NOMO-1 treated with dmso at 0.1 percent for 144 hours (cell line): ENCODE results near the gene PTGDS.
A peak's percentile ranks its signal among the peaks of the same experiment; 100 is the strongest.

Experiments
- DNase-seq: peaks from one replicate; lab custom pipeline; 2025; ENCODE audit not compliant: unreplicated experiment; lab: John Stamatoyannopoulos, UW

PTGDS gene

GRCh38 chr9:136977223-136977622, at the start of gene PTGDS:
Gene PTGDS (plus strand): TSS chr9:136977504. CDS start chr9:136977579, 75 bp downstream.
- no peak for DNase-seq

DNA sequence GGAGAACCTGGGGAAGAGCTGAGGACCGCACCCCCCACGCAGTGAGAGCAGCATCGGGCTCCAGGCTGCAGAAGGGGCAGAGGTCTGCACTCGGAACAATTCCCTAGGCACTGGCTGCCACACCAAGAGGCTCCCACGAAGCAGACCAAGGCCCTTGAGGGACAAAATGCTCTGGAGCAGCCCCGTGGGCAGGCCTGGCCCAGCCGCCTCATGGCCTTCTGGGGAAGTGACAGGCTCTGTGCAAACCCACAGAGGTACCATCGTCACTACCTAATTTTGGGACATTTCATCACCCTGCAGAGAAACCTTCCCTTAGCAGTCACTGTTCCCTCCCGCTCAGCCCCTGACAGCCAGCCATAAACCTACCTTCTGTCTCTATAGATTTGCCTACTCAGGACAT, 48.7 kb upstream of the PTGDS start:
- DNase-seq = peak; percentile 77

DNA sequence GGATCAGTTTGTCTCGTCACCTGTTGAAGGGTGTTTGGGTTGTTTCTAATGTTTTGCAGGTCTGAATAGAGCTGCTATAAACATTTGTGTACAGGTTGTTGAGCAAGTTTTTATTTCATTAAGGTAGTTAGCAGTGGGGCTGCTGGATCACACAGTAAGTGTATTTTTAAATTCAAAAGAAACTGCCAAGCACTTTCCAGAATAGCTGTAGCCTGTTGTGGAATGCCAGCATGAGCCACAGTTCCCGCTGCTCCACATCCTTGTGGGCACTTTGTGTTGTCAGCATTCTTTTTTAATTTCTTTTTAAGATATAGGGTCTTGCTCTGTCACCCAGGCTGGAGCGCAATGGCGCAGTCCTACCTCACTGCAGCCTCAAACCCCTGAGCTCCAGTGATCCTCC, 47.3 kb upstream of the PTGDS start:
- no peak for DNase-seq

- DNase-seq = no peak
Measured at GRCh38 chr9:136931611-136932130, 45.6 kb upstream of the PTGDS start.

GRCh38 chr9:136934277-136934676, 43.0 kb upstream of the PTGDS start:
- DNase-seq = no peak

DNA sequence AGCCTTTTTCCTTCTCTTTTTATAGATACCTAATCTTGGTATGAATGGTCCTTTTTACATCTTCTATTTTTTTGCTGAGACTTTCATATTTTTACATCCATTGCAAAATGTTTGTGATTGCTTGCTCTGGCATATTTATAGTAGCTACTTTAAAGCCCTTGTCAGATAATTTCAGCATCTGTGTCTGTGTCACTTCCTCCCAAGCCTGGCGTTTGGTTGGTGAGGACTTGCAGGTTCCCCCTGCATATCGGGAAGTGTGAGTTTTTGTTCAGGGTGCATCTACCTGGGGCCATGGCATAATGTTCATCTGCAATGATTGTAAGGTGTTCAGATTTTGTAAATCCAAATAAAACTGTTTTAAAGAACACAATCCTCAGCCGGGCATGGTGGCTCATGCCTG, 41.7 kb upstream of the PTGDS start:
- peak; percentile 94 for DNase-seq

DNA sequence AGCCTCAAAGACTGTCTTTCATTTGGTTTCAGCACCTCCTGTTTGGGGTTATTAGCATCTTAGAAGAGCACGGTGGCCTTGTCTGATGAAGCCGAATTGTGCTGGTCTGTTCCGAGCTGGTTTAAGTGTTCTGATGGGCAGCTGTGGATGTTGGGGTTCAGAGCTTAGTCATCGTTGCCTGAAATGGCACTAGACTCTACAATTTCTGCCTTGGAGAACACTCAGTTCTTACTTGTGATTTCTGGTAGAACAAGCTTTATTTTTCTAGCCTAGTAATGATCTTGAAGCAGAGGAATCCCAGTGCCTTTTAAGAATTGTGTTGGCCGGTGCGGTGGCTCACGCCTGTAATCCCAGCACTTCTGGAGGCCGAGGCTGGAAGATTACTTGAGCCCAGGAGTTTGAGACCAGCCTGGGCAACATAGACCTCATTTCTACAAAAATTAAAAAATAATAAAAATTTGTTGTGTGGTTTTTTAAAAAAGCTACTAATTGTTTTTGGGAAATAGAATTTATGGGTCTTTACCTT, 40.6 kb upstream of the PTGDS start:
- DNase-seq = no peak

GRCh38 chr9:136937186-136938001, 39.9 kb upstream of the PTGDS start:
- DNase-seq = no peak

- DNase-seq = no peak
Measured at GRCh38 chr9:136939431-136939995, 37.8 kb upstream of the PTGDS start.

DNA sequence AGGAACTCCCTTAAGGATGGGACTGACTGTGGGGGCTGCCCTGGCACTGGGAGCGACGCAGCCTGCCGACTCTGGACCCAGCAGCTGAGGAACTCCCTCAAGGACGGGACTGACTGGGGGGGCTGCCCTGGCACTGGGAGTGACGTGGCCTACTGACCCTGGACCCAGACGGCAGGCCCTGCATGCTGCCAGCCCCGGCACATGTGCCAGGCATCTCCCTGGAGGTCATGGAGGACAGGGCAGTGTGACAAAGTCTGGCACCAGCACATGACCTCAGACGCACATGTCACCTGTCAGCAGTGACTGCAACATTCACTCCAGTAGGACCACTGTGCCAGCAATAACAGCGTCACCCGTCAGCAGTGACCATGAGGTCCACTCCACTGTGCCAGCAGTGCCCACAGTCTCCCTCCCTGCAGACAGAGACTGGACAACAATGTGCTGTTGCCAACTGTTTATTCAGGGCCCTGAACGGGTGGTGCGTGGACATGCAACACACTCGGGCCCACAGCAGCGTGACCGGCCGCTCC, 37.2 kb upstream of the PTGDS start:
- DNase-seq = no peak

- DNase-seq = no peak
Measured at GRCh38 chr9:136940526-136941230, 36.6 kb upstream of the PTGDS start.

DNA sequence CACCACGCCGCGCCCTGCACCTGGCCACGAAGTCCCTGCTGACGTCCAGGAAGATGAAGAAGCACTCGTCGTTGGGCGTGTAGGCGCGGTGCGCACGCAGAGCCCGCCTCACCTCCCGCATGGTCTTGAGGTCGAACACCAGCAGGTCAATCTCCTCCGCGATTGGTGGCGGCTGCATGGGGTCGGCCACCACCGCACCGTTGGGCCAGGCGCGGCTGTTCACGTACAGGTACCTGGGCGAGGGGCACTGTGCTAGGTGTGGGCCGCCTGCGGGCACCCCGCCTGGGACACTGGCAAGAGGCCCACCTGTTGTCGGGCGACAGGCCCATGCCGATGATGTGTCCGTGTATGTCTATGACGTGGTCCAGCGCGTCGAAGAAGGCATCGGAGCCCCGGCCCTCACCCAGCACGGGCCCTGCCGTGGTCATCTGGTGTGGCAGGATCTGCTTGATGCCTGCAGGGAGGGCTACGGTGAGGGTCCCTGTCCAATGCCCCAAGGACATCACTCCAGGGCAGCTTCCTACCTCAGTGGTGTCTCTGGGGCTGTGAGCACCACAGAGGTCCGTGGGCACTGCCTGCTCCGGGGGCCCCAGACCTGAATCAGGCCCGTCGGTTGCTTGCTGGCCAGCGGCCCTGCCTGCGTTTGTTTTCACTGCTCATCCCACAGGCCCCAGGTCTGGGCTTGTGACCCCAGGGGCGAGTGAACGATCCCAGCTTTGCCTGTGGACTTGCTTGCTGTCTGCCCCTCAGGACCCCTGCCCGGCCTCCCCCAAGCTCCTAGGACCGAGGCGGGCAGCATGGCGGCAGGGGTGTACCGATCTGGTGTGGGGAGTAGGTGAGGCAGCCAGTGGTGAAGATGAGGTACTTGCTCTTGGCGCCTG, 35.8 kb upstream of the PTGDS start:
- no peak for DNase-seq

DNA sequence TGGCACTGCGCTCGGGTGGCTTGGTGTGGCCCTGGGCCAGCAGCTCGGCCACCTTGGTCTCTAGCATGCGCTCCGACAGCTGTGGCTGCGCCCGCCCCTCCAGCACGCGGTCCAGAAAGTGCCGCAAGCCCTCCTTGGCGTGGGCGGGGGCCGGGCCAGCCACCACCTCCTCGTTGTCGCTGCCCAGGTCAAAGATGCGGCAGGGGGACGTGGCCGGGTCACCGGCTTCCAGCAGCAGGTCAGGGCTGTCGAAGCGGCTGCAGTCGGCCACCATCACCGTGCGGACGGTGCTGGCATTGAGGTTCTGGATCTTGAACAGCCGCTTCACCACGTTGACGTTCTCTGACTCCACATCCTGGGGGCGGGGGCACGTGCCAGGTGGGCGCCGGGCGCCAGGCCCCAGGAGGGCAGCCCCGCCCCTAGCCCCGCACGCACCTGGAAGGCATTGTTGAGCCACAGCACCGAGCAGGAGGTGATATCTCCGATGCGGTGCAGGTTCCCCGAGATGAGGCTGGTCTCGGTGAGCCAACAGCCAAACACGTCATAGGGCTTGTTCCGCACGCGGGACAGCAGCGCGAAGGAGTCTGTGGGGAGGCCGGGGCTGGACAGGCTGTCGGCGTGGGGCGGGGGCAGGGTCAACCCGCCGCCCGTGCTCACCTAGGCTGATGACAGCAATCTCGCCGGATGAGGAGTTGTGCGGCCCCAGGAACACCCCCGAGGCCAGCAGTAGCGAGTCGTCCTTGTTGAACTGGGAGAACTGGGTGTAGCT, 35.0 kb upstream of the PTGDS start:
- DNase-seq = no peak

GRCh38 chr9:136942881-136943230, 34.4 kb upstream of the PTGDS start:
- no peak for DNase-seq

DNA sequence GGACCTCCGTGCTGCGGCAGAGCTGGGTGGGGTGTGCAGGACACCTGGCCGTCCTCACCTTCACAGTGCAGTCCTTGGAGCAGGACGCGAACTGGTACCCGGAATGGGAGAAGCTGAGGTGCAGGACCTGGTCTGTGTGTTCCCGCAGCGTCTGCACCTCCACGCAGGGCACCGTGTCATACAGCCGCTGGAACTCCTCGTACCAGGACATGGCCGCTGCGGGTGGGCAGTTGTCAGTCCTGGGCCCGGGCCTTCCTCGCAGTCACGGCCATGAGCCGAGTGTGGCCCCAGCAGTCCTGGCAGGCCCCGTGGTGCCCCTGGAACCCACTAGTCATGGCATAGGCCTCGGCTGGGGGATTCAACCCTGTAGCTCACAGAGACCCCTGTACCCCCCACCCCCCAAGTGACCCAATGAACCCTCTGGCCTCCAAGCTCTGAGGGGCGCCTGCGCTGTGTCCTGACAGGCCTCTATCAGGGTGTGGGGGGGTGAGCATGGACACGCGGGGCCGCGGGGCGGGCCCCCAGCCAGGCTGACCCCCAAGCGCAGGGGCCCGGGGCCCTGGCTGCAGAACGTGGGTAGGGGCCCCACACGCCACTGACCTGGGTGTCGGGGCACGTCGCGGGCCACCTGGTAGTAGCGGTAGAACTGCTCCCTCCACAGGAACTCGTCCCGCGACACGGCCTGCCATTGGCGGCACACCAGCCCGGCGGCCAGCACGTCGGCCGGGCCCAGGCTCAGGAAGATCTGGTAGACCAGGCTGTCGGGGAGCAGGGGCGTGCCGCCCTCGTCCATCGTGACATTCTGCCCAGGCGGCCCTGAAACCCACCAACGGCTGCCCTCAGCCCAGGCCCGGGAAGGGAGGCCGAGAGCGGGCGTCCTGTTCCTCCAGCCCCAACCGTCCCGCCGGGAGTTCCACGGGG, 33.8 kb upstream of the PTGDS start:
- DNase-seq = peak; percentile 42

- DNase-seq = peak; percentile 62
Measured at GRCh38 chr9:136944212-136944518, 33.1 kb upstream of the PTGDS start.

- peak; percentile 98 for DNase-seq
Measured at GRCh38 chr9:136944519-136945332, 32.6 kb upstream of the PTGDS start, which contains the start of the genes C8G and FBXW5. Gene C8G (plus strand): TSS chr9:136945243. CDS start chr9:136945321, 78 bp downstream. Gene FBXW5 (minus strand): TSS chr9:136944738. CDS start chr9:136944083, 655 bp downstream.
